Renal pelvis (tissue), 12 donors: ENCODE data around the gene TXNDC11. TPM values are rescaled to one million over a fixed set of nuclear protein-coding genes. Genes with fewer than 3 reads are reported as not detected.
"Not testable (repeated sequence)": the region's sequence is repeated elsewhere in the genome, so short reads cannot be mapped to it uniquely, and the experiment has no call there.

Experiments used
- DNase-seq: peaks from one replicate; pipeline ENCODE4 v3.0.0-alpha.2; 2013
- long read RNA-seq, 16 experiments: transcript quantifications; one replicate each; lab custom pipeline, GENCODE V29; 2026
- polyA plus RNA-seq, 3 donors: library from polyadenylated mRNA; unstranded; fragments of 120-200 nt; gene quantifications; one replicate each; pipeline ENCODE4 v1.2.1, GENCODE V29; 2013; ENCODE audit not compliant: insufficient read length in 3 of 3

TXNDC11 gene
- polyA plus RNA-seq, result 10 to 100 TPM; 40.3 to 47.1 (median 43.1) TPM
- long read RNA-seq, donor 1, transcript TXNDC11-201 (12 exons, 3,140 nt), result major isoform, 5 of 11 reads
- long read RNA-seq, donor 1, partial matches to known transcripts, result 6 of 11 reads
- long read RNA-seq, donor 1, other reads (novel, unspliced or antisense), result 0 of 11 reads
- long read RNA-seq, donor 2, partial matches to known transcripts, result 0 of 2 reads
- long read RNA-seq, donor 2, other reads (novel, unspliced or antisense), result 0 of 2 reads
- long read RNA-seq, donor 3, result 0 reads
- long read RNA-seq, donor 4, transcript TXNDC11-201 (12 exons, 3,140 nt), result major isoform, 6 of 6 reads
- long read RNA-seq, donor 4, partial matches to known transcripts, result 0 of 6 reads
- long read RNA-seq, donor 4, other reads (novel, unspliced or antisense), result 0 of 6 reads
- long read RNA-seq, donor 5, result 0 reads
- long read RNA-seq, donor 6, transcript TXNDC11-201 (12 exons, 3,140 nt), result major isoform, 7 of 17 reads
- long read RNA-seq, donor 6, partial matches to known transcripts, result 9 of 17 reads
- long read RNA-seq, donor 6, other reads (novel, unspliced or antisense), result 0 of 17 reads
- long read RNA-seq, donor 7, partial matches to known transcripts, result 12 of 16 reads
- long read RNA-seq, donor 7, other reads (novel, unspliced or antisense), result 0 of 16 reads
- long read RNA-seq, donor 8, partial matches to known transcripts, result 0 of 3 reads
- long read RNA-seq, donor 8, other reads (novel, unspliced or antisense), result 0 of 3 reads
- long read RNA-seq, donor 9, transcript TXNDC11-201 (12 exons, 3,140 nt), result major isoform, 7 of 7 reads
- long read RNA-seq, donor 9, partial matches to known transcripts, result 0 of 7 reads
- long read RNA-seq, donor 9, other reads (novel, unspliced or antisense), result 0 of 7 reads
- long read RNA-seq, donor 10, partial matches to known transcripts, result 10 of 12 reads
- long read RNA-seq, donor 10, other reads (novel, unspliced or antisense), result 0 of 12 reads
- long read RNA-seq, donor 11, partial matches to known transcripts, result 0 of 1 reads
- long read RNA-seq, donor 11, other reads (novel, unspliced or antisense), result 0 of 1 reads
- long read RNA-seq, donor 12, transcript TXNDC11-201 (12 exons, 3,140 nt), result major isoform, 6 of 59 reads
- long read RNA-seq, donor 12, partial matches to known transcripts, result 53 of 59 reads
- long read RNA-seq, donor 12, other reads (novel, unspliced or antisense), result 0 of 59 reads
- long read RNA-seq, donor 13, partial matches to known transcripts, result 0 of 2 reads
- long read RNA-seq, donor 13, other reads (novel, unspliced or antisense), result 0 of 2 reads
- long read RNA-seq, donor 14, result 0 reads
- long read RNA-seq, donor 15, result 0 reads
- long read RNA-seq, donor 16, partial matches to known transcripts, result 7 of 9 reads
- long read RNA-seq, donor 16, other reads (novel, unspliced or antisense), result 0 of 9 reads

GRCh38 chr16:11742536-11743307 is at the start of gene TXNDC11:
TSS of gene TXNDC11 (minus strand) at chr16:11742857. CDS start at chr16:11742730, 127 bp downstream.
- peak; percentile 97 for DNase-seq

- DNase-seq, result no peak
Measured at GRCh38 chr16:11791144-11791828, 48.6 kb upstream of the TXNDC11 start.

DNA sequence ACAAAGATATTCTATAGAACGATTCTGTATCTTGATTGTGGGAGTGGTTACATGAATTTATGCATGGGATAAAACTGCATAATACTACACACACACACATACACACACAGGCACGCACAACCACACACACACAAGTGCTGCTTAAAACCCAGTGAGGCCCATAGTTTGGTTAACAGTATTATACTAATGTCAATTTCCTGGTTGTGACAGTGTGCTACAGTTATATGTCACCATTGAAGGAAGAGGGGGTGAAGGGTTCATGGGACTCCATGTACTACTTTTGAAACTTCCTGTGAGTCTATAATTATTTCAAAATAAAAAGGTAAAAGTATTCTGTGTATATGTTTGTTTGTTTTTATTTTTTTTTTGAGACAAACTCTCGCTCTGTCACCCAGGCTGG is 46.3 kb upstream of the TXNDC11 start:
- no peak for DNase-seq

DNA sequence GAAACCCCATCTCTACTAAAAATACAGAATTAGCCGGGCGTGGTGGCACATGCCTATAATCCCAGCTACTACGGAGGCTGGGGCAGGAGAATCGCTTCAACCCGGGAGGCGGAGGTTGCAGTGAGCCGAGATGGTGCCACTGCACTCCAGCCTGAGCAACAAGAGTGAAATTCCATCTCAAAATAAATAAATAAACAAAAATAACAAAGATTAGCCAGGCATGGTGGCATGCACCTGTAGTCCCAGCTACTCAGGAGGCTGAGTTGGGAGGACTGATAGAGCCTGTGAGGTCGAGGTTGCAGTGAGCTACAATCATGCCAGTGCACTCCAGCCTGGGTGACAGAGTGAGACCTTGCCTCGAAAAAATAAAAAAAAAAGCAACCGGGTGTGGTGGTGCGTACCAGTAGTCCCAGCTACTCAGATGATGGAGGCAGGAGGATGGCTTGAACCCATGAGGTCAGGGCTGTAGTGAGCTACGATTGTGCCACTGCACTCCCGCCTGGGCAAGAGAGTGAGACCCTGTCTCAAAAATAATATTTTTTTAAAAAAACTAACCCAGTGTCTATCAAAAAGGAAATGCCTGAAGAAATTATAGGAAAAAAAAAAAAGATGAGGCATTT is 42.4 kb upstream of the TXNDC11 start:
- DNase-seq, result not testable (repeated sequence)

DNA sequence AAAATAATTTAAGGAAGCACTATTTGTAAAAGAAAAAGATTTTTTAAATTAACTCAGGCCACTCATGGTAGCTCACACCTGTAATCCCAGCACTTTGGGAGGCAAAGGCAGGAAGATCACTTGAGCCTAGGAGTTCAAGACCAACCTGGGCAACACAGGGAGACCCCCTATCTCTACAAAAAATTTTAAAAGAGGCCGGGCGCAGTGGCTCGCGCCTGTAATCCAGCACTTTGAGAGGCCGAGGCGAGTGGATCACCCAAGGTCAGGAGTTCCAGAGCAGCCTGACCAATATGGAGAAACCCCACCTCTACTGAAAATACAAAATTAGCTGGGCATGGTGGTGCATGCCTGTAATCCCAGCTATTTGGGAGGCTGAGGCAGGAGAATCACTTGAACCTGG is 41.7 kb upstream of the TXNDC11 start:
- DNase-seq, result not testable (repeated sequence)

DNA sequence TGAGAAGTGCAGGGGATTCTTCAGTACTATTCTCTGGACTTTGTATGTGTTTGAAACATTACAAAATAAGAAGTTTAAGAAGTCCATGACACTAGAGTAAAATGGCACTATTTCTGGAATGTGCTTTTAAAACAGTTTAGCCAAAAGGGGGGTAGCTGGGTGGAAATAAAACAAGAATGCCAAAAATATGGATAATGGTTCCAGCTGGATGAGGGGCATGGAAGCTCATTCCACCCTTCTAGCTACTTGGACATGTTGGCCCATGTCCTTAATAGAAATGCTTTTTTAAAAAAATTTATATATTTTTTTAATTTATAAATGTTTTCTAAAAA is 41.3 kb upstream of the TXNDC11 start:
- no peak for DNase-seq

DNA sequence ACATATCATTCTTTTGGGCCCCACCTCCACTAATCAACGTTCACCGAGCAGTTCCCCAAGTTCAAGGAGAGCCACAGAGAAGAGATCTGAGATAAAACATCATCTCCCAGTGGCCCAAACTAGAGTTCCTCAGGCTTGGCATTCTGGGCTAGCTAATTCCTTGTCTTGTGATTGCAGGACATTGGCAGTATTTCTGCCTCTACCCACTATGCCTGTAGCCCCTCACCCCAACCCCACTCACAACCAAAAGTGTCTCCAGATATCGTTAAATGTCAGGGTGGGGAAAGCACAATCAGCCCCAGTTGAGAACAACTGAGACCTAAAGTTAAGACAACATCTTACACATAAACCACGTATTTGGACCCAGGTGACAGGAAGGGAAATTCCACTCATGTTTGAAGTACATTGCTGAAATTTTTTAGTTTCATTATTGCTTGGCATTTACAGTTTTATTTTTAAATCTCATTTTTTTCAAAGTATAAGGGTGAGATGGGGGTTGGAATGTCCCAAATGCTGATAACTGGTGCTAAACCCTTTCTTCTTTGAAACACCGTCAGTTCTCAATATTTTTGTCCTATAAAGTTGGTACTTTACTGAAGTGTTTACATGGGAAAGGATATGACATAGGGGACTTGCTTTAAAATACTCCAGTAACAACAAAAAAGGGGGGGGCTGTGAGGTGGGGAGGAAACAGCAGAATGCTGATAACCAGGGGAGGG is 40.8 kb upstream of the TXNDC11 start:
- DNase-seq, result no peak

DNA sequence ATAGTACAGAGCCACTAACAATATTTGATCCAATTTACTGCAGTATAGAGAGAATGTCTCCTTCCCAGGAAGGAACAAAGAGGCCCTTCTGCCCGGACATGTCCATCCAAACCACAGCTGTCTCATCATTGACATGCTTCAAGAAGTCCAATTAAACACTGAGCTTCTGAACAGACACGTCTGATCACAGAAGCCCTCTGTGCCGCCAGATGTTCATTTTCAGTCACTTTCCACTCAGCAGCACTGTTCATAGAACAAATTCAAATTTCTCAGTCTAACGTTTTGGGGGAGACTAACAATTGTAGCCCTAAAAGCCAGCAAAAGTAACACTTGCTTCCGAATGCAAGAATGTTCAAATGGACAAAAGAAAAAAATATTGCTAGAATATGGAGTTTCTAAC is 39.1 kb upstream of the TXNDC11 start:
- no peak for DNase-seq

- no peak for DNase-seq
Measured at GRCh38 chr16:11780991-11781680, 38.5 kb upstream of the TXNDC11 start.

DNA sequence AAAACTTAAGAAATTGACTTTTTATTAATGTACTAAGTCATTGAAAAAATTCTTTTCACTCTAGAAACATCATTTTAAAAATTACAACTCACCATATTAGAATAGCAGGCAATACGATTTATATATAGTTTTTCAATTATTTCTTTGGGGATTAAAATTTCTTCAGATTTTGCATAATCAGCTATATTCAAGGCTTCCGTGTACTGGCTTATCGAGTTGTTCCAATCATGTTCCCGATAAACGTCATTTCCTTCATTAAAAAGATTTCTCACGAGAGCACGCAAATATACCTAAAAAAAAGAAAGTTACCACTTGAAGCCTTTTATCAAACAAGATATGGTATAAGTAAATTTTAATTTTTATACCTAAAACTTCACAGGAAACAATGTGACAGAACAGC is 36.4 kb upstream of the TXNDC11 start:
- no peak for DNase-seq

- DNase-seq, result no peak
Measured at GRCh38 chr16:11774065-11774626, 31.5 kb upstream of the TXNDC11 start.

GRCh38 chr16:11768849-11769248 is 26.2 kb upstream of the TXNDC11 start:
- no peak for DNase-seq

DNA sequence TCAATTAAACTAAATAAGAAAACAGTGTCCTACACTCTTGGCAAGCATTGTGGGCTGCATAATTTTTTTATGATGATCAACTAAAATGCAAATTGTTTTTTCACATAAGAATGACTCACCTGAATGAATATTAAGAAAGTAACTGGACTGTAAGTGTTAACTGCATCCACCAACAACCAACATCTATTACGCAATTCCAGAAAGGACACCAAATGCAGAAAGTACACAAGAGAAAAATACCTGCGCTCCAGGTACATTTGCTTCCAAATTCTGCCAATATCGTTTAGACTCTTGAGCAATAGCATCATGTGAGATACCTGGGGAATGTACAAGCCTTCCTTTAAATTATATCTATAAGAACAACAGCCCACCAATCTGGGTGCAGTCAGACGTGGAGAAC is 19.8 kb upstream of the TXNDC11 start:
- DNase-seq, result no peak

DNA sequence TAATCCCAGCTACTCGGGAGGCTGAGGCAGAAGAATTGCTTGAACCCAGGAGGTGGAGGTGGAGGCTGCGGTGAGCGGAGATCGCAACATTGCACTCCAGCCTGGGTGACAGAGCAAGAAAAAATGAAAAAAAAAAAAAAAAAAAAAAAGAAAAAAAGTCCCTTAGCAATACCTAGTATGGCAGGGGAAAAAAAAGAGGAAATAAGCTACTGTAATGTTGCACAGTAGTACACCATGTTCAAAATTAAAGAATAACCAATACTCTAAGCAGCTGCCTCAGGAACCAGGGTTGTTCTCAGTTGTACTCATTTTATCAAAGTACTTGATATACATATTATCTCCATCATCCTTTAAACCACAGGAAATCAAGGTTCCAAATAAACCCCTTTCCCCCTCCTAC is 17.3 kb upstream of the TXNDC11 start:
- DNase-seq, result no peak

GRCh38 chr16:11759163-11759834 is 16.6 kb upstream of the TXNDC11 start:
- DNase-seq, result no peak

GRCh38 chr16:11757671-11758545 is 15.3 kb upstream of the TXNDC11 start:
- no peak for DNase-seq

GRCh38 chr16:11756248-11756647 is 13.6 kb upstream of the TXNDC11 start:
- no peak for DNase-seq
